Mesendoderm (in vitro differentiated cells): ENCODE results near the gene HPD.
A peak's percentile ranks its signal among the peaks of the same experiment; 100 is the strongest.
"Not testable (repeated sequence)": the region's sequence is repeated elsewhere in the genome, so short reads cannot be mapped to it uniquely, and the experiment has no call there.

Experiments
- DNase-seq: peaks from one replicate; pipeline ENCODE4 v3.0.0; 2013
- H2AK5ac ChIP-seq: 2 replicates; pipeline ENCODE4 v1.6.1; 2013; ENCODE audit warnings: low read length, inconsistent platforms
- H2BK120ac ChIP-seq: 2 replicates; pipeline ENCODE4 v1.6.1; 2013; ENCODE audit warnings: low read depth, mild to moderate bottlenecking, low read length, moderate library complexity, mixed read lengths
- H2BK15ac ChIP-seq: replicated peaks from 2 replicates; pipeline ENCODE4 v1.6.1; 2013; ENCODE audit warnings: low read depth, mild to moderate bottlenecking, moderate library complexity
- H2BK5ac ChIP-seq: 2 replicates; pipeline ENCODE4 v1.6.1; 2013; ENCODE audit warnings: low read length, inconsistent platforms
- H3K18ac ChIP-seq: 2 replicates; pipeline ENCODE4 v1.6.1; 2013; ENCODE audit warnings: mild to moderate bottlenecking, low read length, mixed read lengths
- H3K23ac ChIP-seq: one replicate; pipeline ENCODE4 v1.6.1; 2013; ENCODE audit warnings: low read length
- H3K27ac ChIP-seq: 2 replicates; pipeline ENCODE4 v1.5.1; 2013; ENCODE audit warnings: low read depth, mild to moderate bottlenecking, inconsistent platforms, low read length, moderate library complexity
- H3K27me3 ChIP-seq: 2 replicates; pipeline ENCODE4 v1.6.1; 2013; ENCODE audit warnings: low read length, control low read depth, mild to moderate bottlenecking, inconsistent platforms; ENCODE audit not compliant: insufficient read depth, poor library complexity
- H3K36me3 ChIP-seq: 2 replicates; pipeline ENCODE4 v1.6.1; 2013; ENCODE audit warnings: low read length, inconsistent platforms; ENCODE audit not compliant: control insufficient read depth, insufficient read depth
- H3K4ac ChIP-seq: one replicate; pipeline ENCODE4 v1.6.1; 2013; ENCODE audit warnings: low read depth, mild to moderate bottlenecking, low read length, moderate library complexity
- H3K4me1 ChIP-seq: 2 replicates; pipeline ENCODE4 v1.6.1; 2013; ENCODE audit warnings: low read depth, low read length, inconsistent platforms; ENCODE audit not compliant: control insufficient read depth
- H3K4me2 ChIP-seq: 2 replicates; pipeline ENCODE4 v1.6.1; 2013; ENCODE audit warnings: low read length
- H3K4me3 ChIP-seq: 2 replicates; pipeline ENCODE4 v1.5.1; 2013; ENCODE audit warnings: mild to moderate bottlenecking, low read length
- H3K56ac ChIP-seq: one replicate; pipeline ENCODE4 v1.6.1; 2013; ENCODE audit warnings: low read length
- H3K79me1 ChIP-seq: 2 replicates; pipeline ENCODE4 v1.6.1; 2013; ENCODE audit warnings: low read length, inconsistent platforms
- H3K79me2 ChIP-seq: 2 replicates; pipeline ENCODE4 v1.6.1; 2013; ENCODE audit warnings: mild to moderate bottlenecking, low read length; ENCODE audit not compliant: control insufficient read depth, insufficient read depth
- H3K9ac ChIP-seq: 2 replicates; pipeline ENCODE4 v1.6.1; 2013; ENCODE audit warnings: low read length, inconsistent platforms
- H4K5ac ChIP-seq: one replicate; pipeline ENCODE4 v1.6.1; 2013; ENCODE audit warnings: low read length
- H4K8ac ChIP-seq: one replicate; pipeline ENCODE4 v1.6.1; 2013; ENCODE audit warnings: low read depth, mild to moderate bottlenecking, control low read depth, low read length, moderate library complexity
- WGBS: extraction: QIAGEN DNeasy Blood & Tissue Kit; methylation state at CpG from one replicate; pipeline ENCODE4 v1.1.7; 2013; ENCODE audit warnings: low lambda C conversion rate, missing lambda C conversion rate; ENCODE audit not compliant: insufficient coverage; ENCODE audit errors: extremely low coverage; 5-methylcytosine and 5-hydroxymethylcytosine counted together

HPD gene

DNA sequence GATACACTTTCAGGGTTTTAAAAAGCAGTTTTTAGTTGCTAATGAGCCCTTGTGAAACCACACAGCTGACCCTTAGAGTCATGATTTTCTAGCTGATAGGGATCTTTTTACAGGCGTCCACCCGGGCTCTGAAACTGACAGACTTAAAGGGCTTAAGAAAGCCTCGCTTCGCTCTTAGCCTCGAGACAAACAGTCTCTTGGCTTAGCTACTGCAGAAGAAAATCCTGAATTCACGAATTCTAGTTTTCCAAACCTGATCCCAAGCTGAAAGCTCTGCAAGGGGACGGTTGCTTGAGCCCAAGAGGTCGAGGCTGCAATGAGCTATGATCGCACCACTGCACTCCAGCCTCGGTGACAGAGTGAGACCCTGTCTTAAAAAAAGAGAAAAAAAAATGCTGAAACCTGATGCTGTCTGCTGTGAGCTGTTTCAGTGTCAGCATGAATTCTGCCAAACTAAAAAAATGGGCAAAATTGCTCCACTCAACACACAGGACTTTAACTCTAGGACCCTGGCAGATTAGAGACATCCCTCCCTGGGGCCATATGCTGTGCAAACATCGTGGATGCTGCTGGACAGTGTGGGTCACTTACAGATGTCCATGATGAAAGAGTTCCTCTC lies 3.1 kb upstream of the HPD start:
- Histone ChIP-seq H3K23ac (no peak overlapping the region), H3K4me2 (no peak overlapping the region), H3K79me1 (no peaks in the 10 kb centered on the region), H3K79me2 (no peaks in the 10 kb centered on the region), H3K4me1 (peaks cover 2% of the 10 kb centered on the region), H2AK5ac (no peak overlapping the region), H3K9ac (no peak overlapping the region), H2BK15ac (no peak overlapping the region), H2BK120ac (no peak overlapping the region), H3K4me3 (no peak overlapping the region), H4K8ac (no peak overlapping the region), H3K18ac (no peak overlapping the region), H3K27me3 (no peaks in the 10 kb centered on the region), H3K4ac (no peak overlapping the region), H4K5ac (no peak overlapping the region), H3K27ac (no peak overlapping the region), H2BK5ac (no peak overlapping the region), H3K56ac (peak overlapping the region; percentile 2), H3K36me3 (no peaks in the 10 kb centered on the region)
- peak; percentile 36 for DNase-seq
- no CpG with 5 or more reads among the region's 11 CpGs for WGBS

DNA sequence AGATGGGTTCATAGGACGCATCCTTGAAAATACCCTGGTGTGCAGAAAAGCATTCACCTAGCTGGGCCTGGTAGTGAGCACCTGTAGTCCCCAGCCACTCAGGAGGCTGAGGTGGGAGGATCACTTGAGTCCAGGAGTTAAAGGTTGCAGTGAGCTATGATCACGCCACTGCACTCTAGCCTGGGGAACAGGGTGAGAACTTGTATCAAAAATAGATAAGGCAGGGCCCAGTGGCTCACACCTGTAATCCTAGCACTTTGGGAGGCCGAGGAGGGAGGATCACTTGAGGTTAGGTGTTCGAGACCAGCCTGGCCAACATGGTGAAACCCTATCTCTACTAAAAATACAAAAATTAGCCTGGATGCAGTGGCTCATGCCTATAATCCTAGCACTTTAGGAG lies 2.0 kb upstream of the HPD start:
- H3K56ac ChIP-seq, DNase-seq: not testable (repeated sequence)
- no CpG with 5 or more reads among the region's 4 CpGs for WGBS

DNA sequence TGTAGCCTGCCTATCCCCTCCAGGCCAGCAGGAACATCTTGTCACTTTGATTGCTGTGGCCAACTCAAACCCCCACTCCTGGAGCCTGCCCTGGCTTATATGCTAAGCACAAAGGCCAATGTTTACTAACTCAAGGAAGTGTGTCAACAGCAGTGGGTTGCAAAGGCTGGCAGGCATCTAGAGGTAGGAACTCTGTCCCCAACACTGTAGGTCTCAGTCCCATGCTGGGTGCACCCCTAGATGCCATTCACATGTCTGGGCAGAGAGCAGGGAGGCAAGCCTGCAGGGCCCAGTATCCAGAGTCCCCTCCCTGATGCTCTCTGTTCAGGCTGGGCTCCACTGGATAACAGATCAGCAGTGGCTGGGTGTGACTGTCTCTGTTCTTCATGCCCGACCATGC lies 1.6 kb upstream of the HPD start:
- Histone ChIP-seq H3K56ac (no peak overlapping the region), H3K4me1 (peaks cover 2% of the 10 kb centered on the region), H3K18ac (no peak overlapping the region), H2AK5ac (no peak overlapping the region), H3K79me2 (no peaks in the 10 kb centered on the region), H3K4me2 (no peak overlapping the region), H3K27ac (no peak overlapping the region), H3K27me3 (no peaks in the 10 kb centered on the region), H4K5ac (no peak overlapping the region), H4K8ac (no peak overlapping the region), H3K4me3 (no peak overlapping the region), H3K23ac (no peak overlapping the region), H3K79me1 (no peaks in the 10 kb centered on the region), H3K36me3 (no peaks in the 10 kb centered on the region), H2BK120ac (no peak overlapping the region), H3K4ac (no peak overlapping the region), H2BK5ac (no peak overlapping the region), H2BK15ac (no peak overlapping the region), H3K9ac (no peak overlapping the region)
- WGBS = no CpG with 5 or more reads among the region's 1 CpG
- peak; percentile 24 for DNase-seq

More for the DNA sequence above, 2.0 kb upstream of the HPD start:
- not testable (repeated sequence) for H2BK15ac ChIP-seq, H3K18ac ChIP-seq, H3K4me2 ChIP-seq, H4K8ac ChIP-seq, H4K5ac ChIP-seq, H3K27ac ChIP-seq, H3K23ac ChIP-seq, H3K27me3 ChIP-seq, H3K9ac ChIP-seq, H3K36me3 ChIP-seq, H2BK120ac ChIP-seq, H3K79me2 ChIP-seq, H2BK5ac ChIP-seq, H3K79me1 ChIP-seq, H3K4me3 ChIP-seq, H2AK5ac ChIP-seq, H3K4me1 ChIP-seq, H3K4ac ChIP-seq

DNA sequence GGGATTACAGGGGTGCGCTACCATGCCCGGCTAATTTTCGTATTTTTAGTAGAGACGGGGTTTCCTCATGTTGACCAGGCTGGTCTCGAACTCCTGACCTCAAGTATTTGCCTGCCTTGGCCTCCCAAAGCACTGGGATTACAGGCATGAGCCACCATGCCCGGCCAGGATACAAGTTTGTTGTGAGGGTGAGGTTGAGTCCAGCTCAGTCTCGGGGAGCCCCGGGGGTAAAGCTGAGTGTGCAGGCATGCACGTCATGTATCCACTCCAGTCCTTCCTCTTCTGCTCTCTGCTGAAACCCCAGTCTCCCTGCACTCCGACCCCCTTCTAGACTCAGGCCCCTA lies 369 bp downstream of the HPD start:
- DNase-seq = no peak
- no peak overlapping the region for H2AK5ac ChIP-seq
- no peak overlapping the region for H3K4me3 ChIP-seq
- no peak overlapping the region for H3K23ac ChIP-seq
- H3K27me3 ChIP-seq = no peaks in the 10 kb centered on the region
- no peak overlapping the region for H3K4me2 ChIP-seq
- H3K79me1 ChIP-seq = no peaks in the 10 kb centered on the region
- H3K36me3 ChIP-seq = no peaks in the 10 kb centered on the region
- H4K8ac ChIP-seq = no peak overlapping the region
- H2BK5ac ChIP-seq = no peak overlapping the region
- no peak overlapping the region for H2BK120ac ChIP-seq
- H3K4me1 ChIP-seq = peaks cover 2% of the 10 kb centered on the region
- no CpG with 5 or more reads among the region's 10 CpGs for WGBS
- no peak overlapping the region for H3K4ac ChIP-seq
- peak overlapping the region; percentile 18 for H3K56ac ChIP-seq
- H3K79me2 ChIP-seq = no peaks in the 10 kb centered on the region
- H2BK15ac ChIP-seq = no peak overlapping the region
- no peak overlapping the region for H3K27ac ChIP-seq
- no peak overlapping the region for H3K9ac ChIP-seq
- H4K5ac ChIP-seq = no peak overlapping the region
- peak overlapping the region; percentile 1 for H3K18ac ChIP-seq

DNA sequence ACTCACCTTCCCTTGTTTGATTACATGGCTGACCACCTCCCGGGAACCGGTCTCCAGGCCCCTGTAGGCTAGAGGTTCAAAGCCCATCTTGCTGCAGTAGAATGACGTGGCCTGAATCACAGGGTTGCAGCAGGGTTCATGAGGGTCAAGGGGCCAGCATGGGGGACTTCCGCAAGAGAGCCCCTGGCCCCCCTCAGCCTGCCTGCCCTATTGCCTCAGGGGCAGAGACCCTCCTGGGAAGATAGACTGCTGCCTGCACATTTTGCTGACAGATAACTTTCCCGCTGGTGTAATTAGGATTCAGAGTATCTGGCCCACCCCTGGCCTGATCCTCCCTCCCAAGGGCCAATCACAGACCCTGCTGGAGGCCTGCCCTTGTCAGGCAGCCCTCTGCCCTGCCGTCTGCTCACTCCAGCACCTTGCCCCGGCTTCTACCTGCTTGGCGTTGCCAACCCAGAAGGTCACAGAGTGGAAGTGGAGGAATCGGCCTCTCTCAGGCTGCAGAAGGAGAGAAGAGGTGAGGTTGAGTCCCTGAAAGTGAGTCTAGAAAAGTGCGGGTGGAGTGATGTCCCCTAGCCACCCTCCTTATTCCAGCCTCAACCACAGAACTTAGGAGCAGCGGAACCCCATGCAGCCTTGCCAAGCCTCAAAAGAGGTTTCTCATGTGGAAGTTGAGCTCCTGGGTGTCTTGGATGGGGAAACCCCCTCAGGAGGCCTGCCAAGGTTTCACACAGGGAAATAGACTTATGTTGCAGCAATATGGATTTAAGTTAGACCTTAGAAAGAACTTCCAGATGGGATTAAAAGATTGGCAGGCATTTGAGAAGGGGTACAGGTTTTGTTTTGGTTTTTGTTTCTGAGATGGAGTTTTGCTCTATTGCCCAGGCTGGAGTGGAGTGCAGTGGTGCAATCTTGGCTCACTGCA lies 1.1 kb downstream of the HPD start:
- no peak overlapping the region for H2BK120ac ChIP-seq
- H3K4ac ChIP-seq = no peak overlapping the region
- no CpG with 5 or more reads among the region's 11 CpGs for WGBS
- no peak overlapping the region for H3K27ac ChIP-seq
- H3K56ac ChIP-seq = peak overlapping the region; percentile 42
- no peaks in the 10 kb centered on the region for H3K27me3 ChIP-seq
- H3K23ac ChIP-seq = no peak overlapping the region
- no peak overlapping the region for H4K5ac ChIP-seq
- H2BK5ac ChIP-seq = no peak overlapping the region
- no peak overlapping the region for H3K18ac ChIP-seq
- no peaks in the 10 kb centered on the region for H3K79me1 ChIP-seq
- no peak overlapping the region for H3K4me3 ChIP-seq
- no peaks in the 10 kb centered on the region for H3K79me2 ChIP-seq
- H2BK15ac ChIP-seq = no peak overlapping the region
- no peak overlapping the region for H2AK5ac ChIP-seq
- peaks cover 2% of the 10 kb centered on the region for H3K4me1 ChIP-seq
- H3K9ac ChIP-seq = no peak overlapping the region
- H3K4me2 ChIP-seq = no peak overlapping the region
- no peak overlapping the region for H4K8ac ChIP-seq
- no peak for DNase-seq
- no peaks in the 10 kb centered on the region for H3K36me3 ChIP-seq
